Endodermal cell (in vitro differentiated cells): Measurements from ENCODE around the gene PRICKLE1. TPM values are rescaled to one million over a fixed set of nuclear protein-coding genes. Genes with fewer than 3 reads are reported as not detected.

ENCODE experiments used
- DNase-seq: peaks from one replicate; pipeline ENCODE4 v3.0.0-alpha.2; 2017
- H3K27ac ChIP-seq: 2 replicates; pipeline ENCODE4 v1.5.1; 2013; ENCODE audit warnings: mild to moderate bottlenecking, low read depth, low read length, moderate library complexity
- H3K27me3 ChIP-seq: 2 replicates; pipeline ENCODE4 v1.6.1; 2013; ENCODE audit warnings: mild to moderate bottlenecking, low read length, moderate library complexity; ENCODE audit not compliant: insufficient read depth, control insufficient read depth, poor library complexity, severe bottlenecking
- H3K36me3 ChIP-seq: 2 replicates; pipeline ENCODE4 v1.7.0; 2013; ENCODE audit warnings: mild to moderate bottlenecking, low read length, moderate library complexity; ENCODE audit not compliant: control insufficient read depth, insufficient read depth
- H3K4me1 ChIP-seq: one replicate; pipeline ENCODE4 v1.7.0; 2013; ENCODE audit warnings: low read length; ENCODE audit not compliant: control insufficient read depth, insufficient read depth
- H3K4me3 ChIP-seq: 2 replicates; pipeline ENCODE4 v1.5.1; 2013; ENCODE audit warnings: mild to moderate bottlenecking, low read length, moderate library complexity
- H3K9ac ChIP-seq: 2 replicates; pipeline ENCODE4 v1.6.1; 2013; ENCODE audit warnings: mild to moderate bottlenecking, low read length, moderate library complexity; ENCODE audit not compliant: poor library complexity, severe bottlenecking; ENCODE audit errors: extremely low read depth
- H3K9me3 ChIP-seq: 2 replicates; pipeline ENCODE4 v1.6.1; 2013; ENCODE audit warnings: mild to moderate bottlenecking, low read length, moderate library complexity; ENCODE audit not compliant: control insufficient read depth
- H3K27ac Mint-ChIP-seq: 2 replicates; pipeline ENCODE4 v1.8.0; 2020; ENCODE audit warnings: mixed read lengths
- H3K27me3 Mint-ChIP-seq: 2 replicates; pipeline ENCODE4 v1.8.0; 2021; ENCODE audit warnings: mild to moderate bottlenecking, mixed read lengths; ENCODE audit not compliant: insufficient read depth
- H3K36me3 Mint-ChIP-seq: 2 replicates; pipeline ENCODE4 v1.8.0; 2020; ENCODE audit warnings: low read depth, mixed read lengths
- H3K4me1 Mint-ChIP-seq: 2 replicates; pipeline ENCODE4 v1.8.0; 2020; ENCODE audit warnings: mixed read lengths
- H3K4me3 Mint-ChIP-seq: 2 replicates; pipeline ENCODE4 v1.8.0; 2020; ENCODE audit warnings: mild to moderate bottlenecking, moderate library complexity, mixed read lengths
- H3K9me3 Mint-ChIP-seq: 2 replicates; pipeline ENCODE4 v1.8.0; 2020; ENCODE audit warnings: mild to moderate bottlenecking, mixed read lengths
- CTCF ChIP-seq: fragments of 200-600 bp; sonication (generic); conservative IDR thresholded peaks from 2 replicates; pipeline ENCODE4 v1.5.0; 2021; ENCODE audit warnings: antibody characterized with exemption, mild to moderate bottlenecking
- WGBS, 2 experiments: methylation state at CpG; one replicate each; pipeline versions ENCODE4 v1.1.5 to v1.1.7; 2013; ENCODE audit warnings: missing lambda C conversion rate in 2 of 2, mixed read lengths in 1 of 2; ENCODE audit not compliant: insufficient coverage in 1 of 2, insufficient read length in 1 of 2; 5-methylcytosine and 5-hydroxymethylcytosine counted together
- total RNA-seq, 2 donors: library from RNA; stranded (reverse); fragmentation: NEBNext Ultra II Directional in 1 of 2; extraction: Animal tissue kit (Norgen Biotek cat#: 25700) in 1 of 2; gene quantifications; 2 replicates in 1 of 2; 3 replicates in 1 of 2; pipeline ENCODE4 v1.2.1, GENCODE V29; 2021

PRICKLE1 gene
- total RNA-seq, 2 donors from 2014 or later = 8.3 to 20.6 TPM

GRCh38 chr12:42585841-42586216 is 3.7 kb downstream of the PRICKLE1 start:
- Histone ChIP-seq H3K27me3 (peaks cover 2% of the 10 kb centered on the region), H3K27ac (no peak overlapping the region), H3K36me3 (peaks cover 16% of the 10 kb centered on the region), H3K9me3 (no peaks in the 10 kb centered on the region), H3K4me3 (no peak overlapping the region), H3K9ac (no peak overlapping the region), H3K4me1 (no peaks in the 10 kb centered on the region)
- 90 to 93% methylated on average over 3 to 5 of the region's 5 CpGs for WGBS, 2 experiments
- H3K36me3 Mint-ChIP-seq = no peaks in the 10 kb centered on the region
- H3K9me3 Mint-ChIP-seq = no peaks in the 10 kb centered on the region
- H3K4me1 Mint-ChIP-seq = peaks cover 22% of the 10 kb centered on the region
- H3K27me3 Mint-ChIP-seq = peaks cover 27% of the 10 kb centered on the region
- no peak overlapping the region for H3K27ac Mint-ChIP-seq
- no peak for DNase-seq
- TF ChIP-seq CTCF = no peak
- H3K4me3 Mint-ChIP-seq = no peak overlapping the region

GRCh38 chr12:42585154-42585840 is 4.2 kb downstream of the PRICKLE1 start:
- Histone ChIP-seq H3K27me3 (no peaks in the 10 kb centered on the region), H3K36me3 (peaks cover 16% of the 10 kb centered on the region), H3K4me3 (no peak overlapping the region), H3K9me3 (no peaks in the 10 kb centered on the region), H3K9ac (no peak overlapping the region), H3K4me1 (no peaks in the 10 kb centered on the region), H3K27ac (no peak overlapping the region)
- Mint-ChIP-seq H3K4me3 (no peak overlapping the region), H3K9me3 (no peaks in the 10 kb centered on the region), H3K27me3 (peaks cover 22% of the 10 kb centered on the region), H3K4me1 (peaks cover 18% of the 10 kb centered on the region), H3K36me3 (no peaks in the 10 kb centered on the region), H3K27ac (no peak overlapping the region)
- no peak for DNase-seq
- no peak for TF ChIP-seq CTCF
- WGBS, 2 experiments = 95% methylated on average over 4 of the region's 4 CpGs; no CpG with 5 or more reads in 1 of the 2 experiments

DNA sequence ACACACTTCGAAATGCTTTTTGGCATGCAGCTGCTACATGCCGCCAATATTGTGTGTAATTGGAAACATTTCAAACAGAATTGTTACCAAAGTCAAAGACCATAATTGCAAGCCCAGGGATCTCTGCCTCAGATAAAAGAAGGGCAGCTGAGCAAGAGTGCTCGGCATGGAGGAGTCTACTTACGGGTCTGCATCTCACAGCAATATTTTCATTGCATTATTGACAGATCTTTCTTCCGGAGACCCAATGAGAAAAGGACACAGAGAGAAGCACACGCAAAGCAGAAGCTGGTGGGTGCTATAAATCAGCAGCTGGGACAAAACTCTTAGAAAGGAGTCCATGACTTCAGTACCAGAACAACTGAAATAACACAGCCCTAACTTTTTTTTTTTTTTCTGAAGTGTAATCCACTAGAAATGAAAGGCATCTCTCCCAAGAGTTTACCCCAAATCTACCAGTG is 4.9 kb downstream of the PRICKLE1 start:
- no peak overlapping the region for H3K4me3 Mint-ChIP-seq
- Histone ChIP-seq H3K9ac (no peak overlapping the region), H3K4me1 (no peaks in the 10 kb centered on the region), H3K36me3 (peaks cover 16% of the 10 kb centered on the region), H3K27me3 (no peaks in the 10 kb centered on the region), H3K4me3 (no peak overlapping the region), H3K27ac (no peak overlapping the region), H3K9me3 (no peaks in the 10 kb centered on the region)
- no peak overlapping the region for H3K27ac Mint-ChIP-seq
- H3K27me3 Mint-ChIP-seq = peaks cover 19% of the 10 kb centered on the region
- H3K4me1 Mint-ChIP-seq = peaks cover 17% of the 10 kb centered on the region
- H3K9me3 Mint-ChIP-seq = no peaks in the 10 kb centered on the region
- TF ChIP-seq CTCF = no peak
- H3K36me3 Mint-ChIP-seq = no peaks in the 10 kb centered on the region
- 91 to 92% methylated on average over 3 to 6 of the region's 6 CpGs for WGBS, 2 experiments
- no peak for DNase-seq
